ENCODE results near the gene NEUROD2.
"Not testable (repeated sequence)": the region's sequence is repeated elsewhere in the genome, so short reads cannot be mapped to it uniquely, and the experiment has no call there.

Gene NEUROD2

GRCh38 chr17:39595928-39596510 is 11.7 kb downstream of the NEUROD2 start:
- H3K4me3 ChIP-seq (ENCODE audit: low read depth, low read length): no peak overlapping the region
- DNase-seq (ENCODE audit: low read depth, low spot score): no peak
- TF ChIP-seq CTCF (IDR thresholded peaks at IDR 0.05; ENCODE audit: low read depth, low read length): no peak
- in situ Hi-C loops (cut with HindIII; ENCODE audit: low sequenced_read_pairs): no loop called here

- no peak overlapping the region for H3K4me3 ChIP-seq (ENCODE audit: low read depth, low read length)
- DNase-seq (ENCODE audit: low read depth, low spot score): no peak
- TF ChIP-seq CTCF (IDR thresholded peaks at IDR 0.05; ENCODE audit: low read depth, low read length): no peak
- in situ Hi-C loops (cut with HindIII; ENCODE audit: low sequenced_read_pairs): no loop called here
These were observed 12.4 kb downstream of the NEUROD2 start for GRCh38 chr17:39595294-39595693.

GRCh38 chr17:39593371-39593770 is 14.3 kb downstream of the NEUROD2 start:
- in situ Hi-C loops (cut with HindIII; ENCODE audit: low sequenced_read_pairs): no loop called here
- no peak for DNase-seq (ENCODE audit: low read depth, low spot score)
- TF ChIP-seq CTCF (IDR thresholded peaks at IDR 0.05; ENCODE audit: low read depth, low read length): no peak
- no peak overlapping the region for H3K4me3 ChIP-seq (ENCODE audit: low read depth, low read length)

GRCh38 chr17:39591958-39592954 is 15.5 kb downstream of the NEUROD2 start:
- no peak for TF ChIP-seq CTCF (IDR thresholded peaks at IDR 0.05; ENCODE audit: low read depth, low read length)
- DNase-seq (ENCODE audit: low read depth, low spot score): peak; percentile 38
- in situ Hi-C loops (cut with HindIII; ENCODE audit: low sequenced_read_pairs): no loop called here
- no peak overlapping the region for H3K4me3 ChIP-seq (ENCODE audit: low read depth, low read length)

GRCh38 chr17:39590180-39590579 is 17.5 kb downstream of the NEUROD2 start:
- in situ Hi-C loops (cut with HindIII; ENCODE audit: low sequenced_read_pairs); DNase-seq (ENCODE audit: low read depth, low spot score); H3K4me3 ChIP-seq (ENCODE audit: low read depth, low read length): not testable (repeated sequence)

GRCh38 chr17:39582658-39583057 is 25.1 kb downstream of the NEUROD2 start:
- in situ Hi-C loops (cut with HindIII; ENCODE audit: low sequenced_read_pairs): no loop called here
- no peak overlapping the region for H3K4me3 ChIP-seq (ENCODE audit: low read depth, low read length)
- no peak for DNase-seq (ENCODE audit: low read depth, low spot score)
- TF ChIP-seq CTCF (IDR thresholded peaks at IDR 0.05; ENCODE audit: low read depth, low read length): no peak

GRCh38 chr17:39581759-39582085 is 26.0 kb downstream of the NEUROD2 start:
- TF ChIP-seq CTCF (IDR thresholded peaks at IDR 0.05; ENCODE audit: low read depth, low read length): no peak
- in situ Hi-C loops (cut with HindIII; ENCODE audit: low sequenced_read_pairs): no loop called here
- DNase-seq (ENCODE audit: low read depth, low spot score): no peak
- H3K4me3 ChIP-seq (ENCODE audit: low read depth, low read length): no peak overlapping the region
